T-helper 22 cell (primary cell): ENCODE results near the gene NINJ2.
"Not testable (repeated sequence)": the region's sequence is repeated elsewhere in the genome, so short reads cannot be mapped to it uniquely, and the experiment has no call there.

Source experiments
- DNase-seq: peaks from one replicate; pipeline ENCODE4 v3.0.0-alpha.2; 2020; ENCODE audit warnings: low read depth

The NINJ2 gene

DNA sequence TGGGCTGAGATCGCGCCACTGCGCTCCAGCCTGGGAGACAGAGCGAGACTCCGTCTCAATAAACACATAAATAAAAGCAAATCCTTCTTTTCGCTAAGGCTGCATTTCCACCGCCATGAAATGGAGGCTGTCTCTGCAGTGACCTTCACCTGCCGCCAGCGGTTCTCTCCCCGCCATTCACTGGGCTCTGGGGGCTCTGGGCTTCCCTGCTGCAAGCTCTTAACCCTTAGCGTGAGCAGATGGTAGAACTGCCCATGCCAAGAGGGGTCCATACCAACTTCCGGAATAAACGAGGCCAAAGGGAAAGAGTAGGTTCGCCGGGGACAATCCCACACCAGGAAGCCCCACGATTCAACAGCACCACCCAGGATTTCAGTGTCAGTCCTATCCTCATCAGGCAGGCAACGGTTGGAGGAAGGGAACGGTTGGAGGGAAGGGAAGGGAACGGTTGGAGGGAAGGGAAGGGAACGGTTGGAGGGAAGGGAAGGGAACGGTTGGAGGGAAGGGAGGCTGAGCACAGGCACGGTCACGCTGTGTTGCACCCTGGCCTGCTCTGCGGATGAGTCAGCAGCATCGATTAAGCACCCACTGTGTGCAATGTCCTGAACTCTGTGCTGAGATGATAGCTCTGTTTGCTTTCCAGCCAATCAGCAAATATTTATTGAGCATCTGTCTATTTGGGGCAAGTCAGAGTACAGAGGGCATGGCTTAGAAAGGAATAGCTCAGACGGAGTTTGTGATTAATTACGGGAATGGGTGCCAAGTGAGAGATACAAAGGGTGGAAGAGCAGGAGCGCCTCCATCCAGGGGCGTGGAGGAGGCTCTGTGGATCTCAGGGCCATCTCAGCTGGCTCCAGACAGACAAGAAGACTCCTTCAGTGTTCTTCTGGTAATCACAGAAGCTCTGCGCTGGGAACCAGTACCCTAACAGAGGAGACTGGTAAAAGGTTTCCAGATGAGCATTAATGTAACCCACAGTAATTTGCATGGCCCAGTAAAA lies 77.9 kb downstream of the NINJ2 start:
- no peak for DNase-seq

- DNase-seq: no peak
These were observed 79.9 kb downstream of the NINJ2 start for GRCh38 chr12:583251-583869.

DNA sequence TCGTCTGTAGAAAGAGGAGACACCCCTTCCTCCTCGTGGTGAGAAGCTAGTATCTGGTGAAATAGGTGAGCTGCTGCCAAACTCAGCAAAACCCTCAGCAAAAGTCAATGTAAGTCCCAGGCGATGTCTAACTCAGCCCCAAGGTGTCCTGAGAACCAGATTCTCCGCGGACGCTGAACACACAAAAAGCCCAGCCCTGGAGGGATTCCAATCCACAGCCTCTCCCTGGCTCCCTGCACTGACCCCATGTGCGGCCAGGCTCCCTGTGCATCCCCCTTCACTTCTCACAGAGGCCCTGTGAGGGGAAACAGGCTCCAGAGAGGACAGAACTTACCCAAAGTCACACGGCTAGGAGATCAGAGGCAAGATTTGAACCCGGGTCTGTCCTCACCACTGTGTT lies 81.5 kb downstream of the NINJ2 start:
- no peak for DNase-seq

DNA sequence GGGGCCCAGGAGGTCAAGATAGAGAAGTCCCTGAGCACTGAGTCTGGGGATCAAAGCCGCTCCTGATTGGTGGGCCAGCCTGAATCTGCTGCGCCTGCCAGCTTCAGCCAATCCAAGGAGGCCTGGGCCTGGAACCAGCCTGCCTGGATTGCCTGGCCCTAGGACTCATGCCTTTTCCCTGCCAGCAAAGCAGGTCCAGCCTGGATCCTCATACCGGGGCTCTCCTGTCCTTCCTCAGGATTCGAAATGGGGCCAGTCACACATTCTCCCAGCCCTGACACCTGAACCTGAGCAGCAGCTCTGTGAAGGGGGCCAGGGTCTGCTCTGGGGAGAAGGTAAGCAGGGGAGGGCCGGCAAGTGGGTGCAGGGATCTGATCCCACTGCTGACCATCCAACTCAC lies 81.9 kb downstream of the NINJ2 start:
- DNase-seq: no peak

- no peak for DNase-seq
These were observed 82.4 kb downstream of the NINJ2 start for GRCh38 chr12:580813-581212.

- no peak for DNase-seq
These were observed 83.7 kb downstream of the NINJ2 start for GRCh38 chr12:579420-580110.

DNA sequence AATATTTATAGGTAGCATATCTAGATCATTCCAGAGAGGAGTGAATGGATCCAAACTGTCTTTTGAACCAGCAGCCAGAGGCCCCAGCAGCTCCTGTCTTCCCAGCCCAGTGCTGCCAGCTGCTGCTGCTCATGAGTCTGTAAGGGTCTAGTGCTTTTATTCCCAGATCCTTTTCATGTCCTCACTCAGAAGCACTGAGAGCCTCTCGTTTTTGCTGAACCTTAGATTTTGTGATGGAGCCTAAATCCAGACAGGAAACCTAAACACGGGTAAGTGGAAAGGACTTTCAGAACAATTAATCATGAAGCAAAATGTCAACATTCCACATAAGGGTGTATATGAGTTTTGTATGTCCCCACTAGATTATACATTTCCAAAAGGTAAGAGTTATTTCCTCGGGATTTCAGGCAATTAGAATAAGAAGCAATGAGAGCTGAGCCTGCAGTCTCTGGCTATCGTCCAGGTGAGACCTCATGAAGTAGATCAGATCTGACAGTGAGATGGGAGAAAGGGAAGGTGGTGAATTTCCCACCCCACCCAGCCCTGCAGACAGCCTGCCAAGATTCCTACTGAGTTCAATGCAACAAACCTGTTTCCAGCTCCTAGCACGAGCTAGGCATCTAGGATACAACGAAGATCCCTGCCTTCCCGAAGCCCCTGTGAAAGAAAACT lies 84.4 kb downstream of the NINJ2 start:
- no peak for DNase-seq

GRCh38 chr12:577994-578747 lies 85.1 kb downstream of the NINJ2 start:
- not testable (repeated sequence) for DNase-seq

GRCh38 chr12:576615-577110 lies 86.6 kb downstream of the NINJ2 start:
- DNase-seq: no peak

- peak; percentile 54 for DNase-seq
These were observed 87.2 kb downstream of the NINJ2 start for GRCh38 chr12:575948-576614.

DNA sequence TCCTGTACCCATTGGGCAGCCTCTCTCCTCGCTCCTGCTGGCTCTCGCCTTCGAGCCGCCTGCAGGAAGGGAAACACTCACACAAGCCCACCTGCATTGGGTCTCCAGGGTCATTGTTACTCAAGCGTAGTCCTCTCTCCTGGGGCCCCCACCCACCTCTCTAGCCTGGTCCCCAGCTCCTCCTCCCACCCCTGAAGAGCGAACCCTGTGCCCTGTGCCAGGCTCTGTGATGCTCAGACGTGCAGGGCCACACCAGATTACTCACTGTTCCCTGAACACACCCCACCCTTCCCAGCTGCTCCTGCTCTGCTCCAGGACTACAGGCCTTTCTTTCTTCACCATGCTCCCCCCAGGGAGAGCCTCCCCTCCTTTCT lies 88.1 kb downstream of the NINJ2 start:
- no peak for DNase-seq

GRCh38 chr12:574475-575128 lies 88.6 kb downstream of the NINJ2 start:
- DNase-seq: no peak

- no peak for DNase-seq
These were observed 90.0 kb downstream of the NINJ2 start for GRCh38 chr12:573232-573631.

GRCh38 chr12:572532-572899 lies 90.7 kb downstream of the NINJ2 start:
- no peak for DNase-seq

DNA sequence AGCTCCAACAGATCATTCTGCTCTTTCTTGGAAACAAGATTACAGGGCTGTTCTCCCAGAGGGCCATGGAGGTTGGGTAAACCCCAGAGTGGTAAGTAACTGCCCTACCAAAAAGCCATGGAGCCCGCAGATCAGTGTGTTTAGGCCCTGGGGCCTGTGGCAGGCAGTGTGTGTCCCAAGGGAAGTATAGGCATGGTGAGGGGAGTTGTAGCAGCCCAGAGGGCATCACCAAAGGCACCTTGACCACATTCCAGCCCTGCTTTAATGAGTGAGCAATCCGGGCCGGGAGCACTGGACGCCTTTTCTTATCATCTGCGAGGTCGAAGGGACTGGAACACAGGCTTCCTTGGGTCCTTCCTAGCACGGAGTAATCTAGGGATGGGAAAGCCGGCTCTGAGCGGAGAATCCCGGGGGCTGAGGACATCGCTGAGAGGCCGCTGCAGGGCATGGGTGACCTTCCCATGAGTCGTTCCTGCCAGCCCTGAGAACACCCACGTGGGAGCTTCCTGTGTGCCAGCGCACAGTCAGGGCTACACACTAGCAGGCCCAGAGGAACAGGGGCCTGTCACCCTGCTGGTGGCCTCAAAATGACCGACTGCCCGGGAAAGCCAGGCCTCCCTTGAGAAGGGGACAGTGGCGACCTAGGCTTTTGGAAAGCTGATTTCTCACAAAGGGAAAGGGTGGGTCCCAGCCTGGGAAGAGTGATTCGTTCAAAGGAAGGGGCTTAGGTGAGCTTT lies 91.3 kb downstream of the NINJ2 start:
- DNase-seq: no peak

DNA sequence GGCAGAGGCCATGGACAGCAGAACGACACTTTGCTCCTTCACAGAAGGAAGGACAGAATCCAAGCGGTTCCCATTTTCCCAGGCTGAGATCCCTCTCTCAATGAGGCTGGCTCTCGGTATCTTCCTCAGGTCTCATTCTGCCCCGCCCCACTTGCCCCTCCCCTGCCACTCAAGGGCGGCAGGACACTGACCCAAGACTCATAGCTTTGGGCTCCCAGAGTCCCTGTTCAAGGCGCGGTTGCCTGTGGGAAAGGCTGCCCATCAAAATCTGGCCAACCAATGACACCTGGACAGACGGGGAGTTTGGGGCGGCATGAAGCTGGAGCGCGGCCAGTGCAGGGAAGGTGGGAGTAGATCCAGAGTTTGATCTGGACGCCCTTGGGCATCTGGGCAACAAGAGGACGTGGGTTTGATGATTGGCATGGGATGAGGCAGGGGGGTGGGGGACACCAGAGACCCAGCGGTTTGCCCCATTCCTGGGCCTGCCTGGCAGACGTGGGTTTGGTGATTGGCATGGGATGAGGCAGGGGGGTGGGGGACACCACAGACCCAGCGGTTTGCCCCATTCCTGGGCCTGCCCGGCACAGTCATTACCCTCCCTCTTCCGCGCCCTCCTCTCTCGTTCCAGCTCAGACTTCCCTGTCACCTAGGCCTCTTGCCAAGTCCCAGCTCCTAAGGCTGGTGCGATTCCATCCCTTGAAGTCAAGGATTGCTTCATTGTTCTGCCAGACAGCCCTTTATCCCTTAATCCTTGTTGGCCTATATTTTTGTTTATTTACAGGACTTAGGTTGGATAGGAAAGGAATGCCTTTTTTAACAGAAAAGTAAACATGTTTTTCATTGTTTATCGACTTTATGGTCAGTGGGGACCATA lies 92.1 kb downstream of the NINJ2 start:
- DNase-seq: no peak

DNA sequence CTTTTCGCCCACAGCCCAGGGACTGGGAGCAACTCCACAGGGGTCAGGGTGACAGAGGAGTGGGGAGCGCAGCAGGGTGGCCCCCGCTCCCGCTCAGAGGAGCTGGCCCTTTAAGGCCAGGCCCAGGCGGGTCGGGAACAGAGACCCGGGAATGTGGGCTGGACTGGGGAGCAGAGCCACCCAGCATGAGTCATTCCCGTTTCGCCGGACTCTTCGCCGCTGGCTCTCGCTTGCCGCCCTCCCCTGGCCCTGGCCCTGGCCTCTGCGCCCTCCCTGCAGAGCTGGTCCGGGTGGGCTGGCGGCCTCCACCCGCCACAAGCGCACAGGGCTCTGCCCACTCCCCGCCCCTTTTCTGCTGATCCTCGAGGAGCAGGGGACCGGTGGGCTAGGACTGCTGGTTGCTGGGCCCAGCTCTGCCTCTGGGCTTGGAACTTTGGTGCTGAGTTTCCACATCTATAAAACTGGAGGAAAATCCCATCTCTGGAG lies 92.8 kb downstream of the NINJ2 start:
- DNase-seq: no peak

GRCh38 chr12:569803-570434 lies 93.3 kb downstream of the NINJ2 start:
- DNase-seq: peak; percentile 65
